NCI-H2081 treated with DMSO at 0.1 percent for 48 hours (cell line): ENCODE data around the gene BEST2.
"Not testable (repeated sequence)": the region's sequence is repeated elsewhere in the genome, so short reads cannot be mapped to it uniquely, and the experiment has no call there.

Experiments
- DNase-seq: peaks from one replicate; lab custom pipeline; 2025; lab: John Stamatoyannopoulos, UW

BEST2 gene

DNA sequence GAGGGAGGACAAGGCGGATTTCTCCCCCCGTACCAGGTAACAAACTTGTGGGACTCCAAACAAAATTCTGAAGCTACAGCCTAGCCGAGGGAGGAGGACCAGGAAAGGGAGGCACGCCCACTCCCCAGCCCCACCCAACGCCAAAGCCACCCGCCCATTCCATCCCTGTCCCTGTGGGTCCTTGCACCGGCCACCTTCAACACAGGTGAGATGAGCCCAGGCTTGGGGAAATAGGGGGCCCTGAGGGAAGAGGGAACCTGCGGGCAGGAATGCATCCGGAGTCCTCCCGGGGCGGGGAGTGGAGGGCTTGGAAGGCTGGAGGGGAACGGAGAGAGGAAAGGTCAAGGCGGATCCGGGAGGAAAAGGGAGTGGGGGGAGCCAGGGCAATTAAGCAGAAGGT is at the start of gene BEST2:
Gene BEST2 (plus strand): TSS at position 157 of the 400 bp plus-strand sequence. CDS start 802 bp downstream, outside the sequence.
- DNase-seq, result no peak

DNA sequence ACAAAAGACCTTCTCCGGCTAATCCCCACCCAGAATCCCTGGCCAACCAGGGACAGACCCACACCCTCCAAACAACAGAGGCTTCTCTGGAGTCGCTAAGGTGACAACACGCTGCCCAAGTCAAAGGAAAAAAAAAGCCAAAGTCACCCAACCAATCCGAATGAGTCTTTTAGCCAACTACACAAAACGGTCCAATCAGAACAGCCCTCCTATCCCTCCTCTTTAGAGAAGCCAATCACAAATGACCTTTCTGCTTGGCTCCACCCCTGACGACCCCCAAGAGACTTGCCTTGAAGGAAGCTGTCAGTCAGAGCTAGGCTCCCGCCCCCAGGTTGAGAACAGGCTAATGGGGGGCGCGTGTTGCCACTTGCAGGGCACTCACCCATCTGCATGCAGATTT is 48.5 kb upstream of the BEST2 start:
- DNase-seq, result no peak

DNA sequence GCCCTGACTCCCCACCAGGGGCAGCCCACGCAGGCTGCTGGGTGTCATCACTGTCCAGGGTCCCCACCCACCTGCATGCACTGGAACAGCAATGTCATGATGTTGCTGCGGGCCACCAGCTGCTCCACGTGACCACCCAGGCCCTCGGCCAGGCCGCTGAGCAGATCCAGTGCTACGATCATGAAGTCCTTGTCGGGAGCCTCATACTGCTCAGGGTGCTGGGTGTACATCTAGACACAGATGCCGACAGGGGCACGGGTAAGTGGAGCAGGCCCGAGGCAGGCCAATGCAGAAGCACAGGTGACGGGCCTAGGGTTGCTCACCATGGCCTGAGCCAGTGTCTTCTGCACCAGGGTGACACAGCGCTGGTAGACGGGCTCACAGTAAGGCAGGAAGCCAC is 46.4 kb upstream of the BEST2 start:
- DNase-seq, result no peak

DNA sequence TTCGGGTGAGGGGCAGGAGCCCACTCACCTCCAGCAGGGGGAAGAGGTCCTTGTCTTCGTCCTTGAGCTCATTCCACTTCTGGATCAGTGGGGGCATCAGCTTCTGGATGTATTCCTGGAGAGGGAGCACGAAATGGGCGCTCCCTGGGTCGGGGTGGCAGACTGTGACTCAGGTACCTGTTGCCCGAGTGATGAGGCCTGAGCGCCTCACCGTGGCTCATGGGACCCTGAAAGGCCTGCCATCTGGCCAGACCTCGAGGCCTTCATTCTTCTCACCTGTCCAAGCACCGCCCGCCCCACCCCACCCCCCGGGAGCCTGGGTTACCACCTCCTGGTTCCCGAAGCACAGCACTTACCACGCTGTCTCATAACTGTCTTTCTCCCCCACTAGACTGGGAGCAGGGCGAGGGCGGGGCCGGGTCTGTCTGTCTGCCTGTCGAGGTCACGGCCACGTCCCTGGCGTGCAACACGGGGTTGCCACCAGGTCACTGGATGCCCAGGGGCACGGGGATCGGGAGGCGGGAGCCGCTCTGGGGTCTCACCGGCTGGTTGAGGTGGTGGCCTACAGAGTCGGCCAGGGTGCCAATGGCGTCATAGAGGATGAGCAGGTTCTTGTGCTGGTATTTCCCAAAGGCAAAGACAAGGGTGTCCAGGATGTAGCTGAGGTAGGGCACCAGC is 45.8 kb upstream of the BEST2 start:
- no peak for DNase-seq

DNA sequence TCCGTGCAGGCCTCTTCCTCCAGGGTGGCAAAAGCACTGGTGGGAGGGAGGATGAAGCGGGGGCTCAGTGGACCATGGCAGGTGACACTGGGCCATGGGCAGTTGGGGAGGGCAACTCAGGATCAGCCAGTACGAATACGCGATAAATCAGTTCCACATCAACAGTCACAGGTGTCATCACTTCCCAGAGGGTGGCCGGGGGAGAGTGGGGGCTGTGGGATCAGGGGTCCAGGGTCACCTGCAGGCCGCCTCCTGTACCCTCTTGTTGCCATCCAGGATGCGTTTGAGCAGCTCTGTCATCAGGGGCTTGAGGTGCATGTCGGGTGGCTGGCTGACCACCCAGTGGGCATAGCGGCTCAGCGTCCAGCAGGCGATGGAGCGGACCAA is 45.3 kb upstream of the BEST2 start:
- DNase-seq, result no peak

DNA sequence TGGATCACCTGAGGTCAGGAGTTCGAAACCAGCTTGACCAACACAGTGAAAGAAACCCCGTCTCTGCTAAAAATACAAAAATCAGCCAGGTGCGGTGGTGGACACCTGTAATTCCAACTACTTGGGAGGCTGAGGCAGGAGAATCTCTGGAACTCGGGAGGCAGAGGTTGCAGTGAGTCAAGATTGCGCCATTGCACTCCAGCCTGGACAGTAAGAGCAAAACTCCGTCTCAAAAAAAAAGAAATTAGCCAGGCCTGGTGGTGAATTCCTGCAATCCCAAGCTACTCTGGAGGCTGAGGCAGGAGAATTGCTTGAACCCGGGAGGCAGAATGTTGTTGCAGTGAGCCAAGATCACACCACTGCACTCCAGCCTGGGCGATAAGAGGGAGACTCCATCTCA is 43.0 kb upstream of the BEST2 start:
- DNase-seq, result no peak

DNA sequence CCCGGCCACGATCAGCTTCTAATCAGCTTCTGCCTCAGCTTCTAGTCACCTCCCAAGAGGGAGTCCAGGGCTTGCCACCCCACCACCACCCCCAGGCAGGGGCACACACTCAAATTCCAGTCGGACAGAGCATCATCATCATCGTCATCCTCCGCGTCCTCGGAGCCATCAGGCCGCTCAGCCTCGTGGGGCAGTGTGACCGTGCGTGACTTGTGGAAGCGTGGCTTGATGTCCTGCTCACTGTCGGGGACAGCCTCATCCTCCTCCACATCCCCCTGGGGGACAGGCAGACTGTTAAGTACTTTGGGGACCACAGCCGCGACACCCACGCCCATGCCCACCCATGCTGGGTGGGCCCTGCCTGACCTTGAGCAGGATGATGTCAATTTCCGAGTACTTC is 40.4 kb upstream of the BEST2 start:
- DNase-seq, result no peak

DNA sequence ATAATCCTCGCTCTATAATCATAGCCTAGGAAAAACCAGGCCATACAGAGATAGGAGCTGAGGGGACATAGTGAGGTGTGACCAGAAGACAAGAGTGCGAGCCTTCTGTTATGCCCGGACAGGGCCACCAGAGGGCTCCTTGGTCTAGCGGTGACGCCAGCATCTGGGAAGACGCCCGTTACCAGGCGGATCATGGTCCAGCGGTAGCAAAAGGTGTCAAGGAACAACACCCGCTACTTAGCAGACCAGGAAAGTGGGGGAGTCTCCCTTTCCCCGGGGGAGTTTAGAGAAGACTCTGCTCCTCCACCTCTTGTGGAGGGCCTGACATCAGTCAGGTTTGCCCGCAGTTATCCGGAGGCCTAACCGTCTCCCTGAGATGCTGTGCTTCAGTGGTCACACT is 39.5 kb upstream of the BEST2 start:
- DNase-seq, result not testable (repeated sequence)

DNA sequence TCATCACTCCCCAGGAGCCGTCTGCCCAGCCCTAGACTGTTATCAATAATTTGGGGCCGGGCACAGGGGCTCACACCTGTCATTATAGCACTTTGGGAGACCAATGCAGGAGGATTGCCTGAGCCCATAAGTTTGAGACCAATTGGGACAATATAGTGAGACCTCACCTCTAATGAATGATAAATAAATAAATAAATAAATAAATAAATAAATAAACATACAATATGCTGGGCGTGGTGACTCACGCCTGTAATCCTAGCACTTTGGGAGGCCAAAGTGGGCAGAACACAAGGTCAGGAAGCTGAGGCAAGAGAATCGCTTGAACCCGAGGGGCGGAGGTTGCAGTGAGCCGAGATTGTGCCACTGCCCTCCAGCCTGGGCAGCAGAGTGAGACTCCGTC is 38.3 kb upstream of the BEST2 start:
- not testable (repeated sequence) for DNase-seq

DNA sequence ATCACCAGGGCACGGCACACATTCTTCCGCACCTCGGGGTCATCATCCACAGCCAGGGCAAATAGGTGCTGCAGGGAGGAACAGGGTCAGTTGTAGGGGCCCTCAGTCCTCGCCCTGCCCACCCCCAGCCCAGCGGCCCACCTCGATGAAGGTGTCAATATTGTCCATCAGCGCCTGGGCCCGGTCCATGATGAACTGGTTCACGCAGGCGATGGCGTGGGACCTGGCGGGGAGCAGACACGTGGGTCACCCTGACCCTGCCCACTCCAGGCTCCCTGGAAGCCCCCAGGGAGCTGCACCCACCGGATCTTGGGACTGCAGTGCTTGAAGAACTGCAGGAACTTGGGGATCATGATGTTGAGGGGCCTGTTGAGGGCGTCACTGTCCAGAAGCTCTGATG is 36.5 kb upstream of the BEST2 start:
- DNase-seq, result no peak

DNA sequence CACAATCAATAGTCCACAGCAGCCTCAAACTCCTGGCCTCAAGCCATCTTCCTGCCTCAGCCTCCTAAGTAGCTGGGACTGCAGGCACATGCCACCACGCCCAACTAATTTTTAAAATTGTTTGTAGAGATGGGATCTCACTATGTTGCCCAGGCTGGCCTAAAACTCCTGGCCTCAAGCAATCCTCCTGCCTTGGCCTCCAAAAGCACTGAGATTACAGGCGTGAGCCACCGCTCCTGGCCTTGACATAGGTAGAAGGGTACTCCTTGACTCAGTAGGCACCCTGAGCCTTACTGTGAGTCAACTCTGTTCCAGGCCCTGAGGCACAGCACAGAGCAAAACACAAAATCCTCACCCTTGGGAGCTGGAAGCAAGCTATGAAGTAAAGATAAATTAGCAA is 35.7 kb upstream of the BEST2 start:
- DNase-seq, result no peak

DNA sequence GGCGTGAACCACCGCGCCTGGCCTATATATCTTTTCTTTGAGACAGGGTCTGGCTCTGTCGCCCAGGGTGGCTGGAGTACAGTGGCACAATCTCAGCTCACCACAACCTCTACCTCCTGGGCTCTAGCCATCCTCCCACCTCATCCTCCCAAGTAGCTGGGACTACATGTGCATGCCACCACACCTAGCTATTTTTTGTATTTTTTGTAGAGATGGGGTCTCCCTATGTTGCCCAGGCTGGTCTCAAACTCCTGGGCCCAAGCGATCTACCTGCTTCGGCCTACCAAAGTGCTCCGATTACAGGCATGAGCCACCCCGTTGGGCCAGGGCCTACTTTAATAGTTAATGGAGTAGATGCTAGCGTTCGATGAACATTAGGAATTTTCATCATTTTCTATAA is 31.3 kb upstream of the BEST2 start:
- no peak for DNase-seq

DNA sequence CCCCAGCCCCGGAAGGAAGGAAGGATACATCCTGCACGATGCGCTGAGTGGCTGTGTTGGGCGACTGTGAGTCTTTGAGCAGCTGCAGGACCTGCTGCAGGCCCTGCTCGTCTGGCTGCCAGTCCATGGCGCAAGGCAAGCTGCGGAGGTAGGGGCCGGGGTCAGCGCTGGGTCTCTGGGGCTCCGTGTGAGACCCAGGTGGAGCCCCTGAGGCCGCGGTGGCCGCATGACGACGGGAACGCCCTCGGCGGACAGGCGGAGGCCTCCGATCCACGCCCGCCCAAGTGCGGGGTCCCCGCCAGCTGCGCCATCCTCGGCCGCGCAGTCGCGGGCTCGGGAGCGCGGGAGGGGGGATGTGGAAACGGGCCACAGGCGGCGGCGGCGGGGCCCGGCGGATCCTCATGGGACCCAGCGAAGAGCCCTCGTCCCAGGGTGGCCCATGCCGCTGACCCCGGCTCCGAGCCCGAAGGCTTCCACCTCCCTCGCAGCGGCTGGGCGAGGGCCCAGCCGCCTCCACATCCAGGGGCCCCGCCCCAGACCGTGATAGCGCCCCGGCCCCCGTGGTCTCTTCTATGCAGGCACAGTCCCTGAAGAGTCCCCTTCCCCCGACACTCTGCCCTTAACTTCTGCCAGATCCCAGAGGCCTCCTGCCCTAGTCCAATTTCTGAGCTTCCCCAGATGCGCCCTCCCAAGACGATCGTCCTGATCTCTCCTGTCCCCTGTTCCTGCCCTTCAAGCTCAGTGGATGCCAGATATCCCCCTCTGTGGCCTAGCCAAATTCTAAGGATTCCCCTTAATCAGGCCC is 30.5 kb upstream of the BEST2 start:
- no peak for DNase-seq

DNA sequence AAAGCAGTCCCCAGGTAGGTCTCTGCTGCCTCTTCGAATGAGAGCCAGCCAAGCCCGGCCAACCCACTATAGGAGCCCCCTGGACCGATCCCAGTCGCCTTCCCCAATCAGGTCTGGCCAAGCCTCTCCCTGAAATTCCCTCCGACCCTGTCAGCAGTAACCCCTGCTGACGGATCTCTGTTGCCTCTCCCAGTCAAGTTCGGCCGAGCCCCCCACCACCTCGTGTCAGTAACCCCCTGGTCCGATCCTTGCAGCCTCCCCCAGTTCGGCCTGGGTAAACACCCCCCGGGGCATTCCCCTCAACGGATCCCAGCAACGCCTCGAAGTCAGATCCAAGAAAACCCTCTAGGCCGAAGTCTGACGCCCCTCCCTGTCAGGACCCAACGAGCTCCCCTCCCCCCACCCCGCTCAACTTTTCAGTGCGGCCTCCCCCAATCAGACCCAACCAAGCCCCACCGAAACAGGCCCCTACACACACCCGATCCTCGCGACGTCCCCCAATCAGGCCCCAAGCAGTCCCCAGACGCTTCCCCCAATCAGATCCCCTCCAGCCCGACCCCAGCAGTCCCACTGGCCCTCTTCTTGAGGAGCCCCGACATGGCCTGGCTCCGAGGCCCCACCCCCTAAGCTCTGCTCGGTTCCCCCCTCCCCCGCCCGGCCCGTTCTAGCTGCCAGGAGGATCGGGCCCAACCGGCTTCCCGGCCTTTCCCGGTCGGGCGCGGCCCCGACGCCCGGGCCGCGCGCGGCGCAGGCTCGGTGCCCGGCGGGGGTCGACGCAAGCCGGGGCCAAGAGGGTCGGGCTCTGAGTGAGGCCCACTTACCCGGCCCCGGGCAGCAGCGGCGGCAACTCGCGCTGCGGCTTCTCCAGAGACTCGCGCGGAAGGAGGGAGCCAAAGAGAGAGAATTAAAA is 29.7 kb upstream of the BEST2 start:
- no peak for DNase-seq

DNA sequence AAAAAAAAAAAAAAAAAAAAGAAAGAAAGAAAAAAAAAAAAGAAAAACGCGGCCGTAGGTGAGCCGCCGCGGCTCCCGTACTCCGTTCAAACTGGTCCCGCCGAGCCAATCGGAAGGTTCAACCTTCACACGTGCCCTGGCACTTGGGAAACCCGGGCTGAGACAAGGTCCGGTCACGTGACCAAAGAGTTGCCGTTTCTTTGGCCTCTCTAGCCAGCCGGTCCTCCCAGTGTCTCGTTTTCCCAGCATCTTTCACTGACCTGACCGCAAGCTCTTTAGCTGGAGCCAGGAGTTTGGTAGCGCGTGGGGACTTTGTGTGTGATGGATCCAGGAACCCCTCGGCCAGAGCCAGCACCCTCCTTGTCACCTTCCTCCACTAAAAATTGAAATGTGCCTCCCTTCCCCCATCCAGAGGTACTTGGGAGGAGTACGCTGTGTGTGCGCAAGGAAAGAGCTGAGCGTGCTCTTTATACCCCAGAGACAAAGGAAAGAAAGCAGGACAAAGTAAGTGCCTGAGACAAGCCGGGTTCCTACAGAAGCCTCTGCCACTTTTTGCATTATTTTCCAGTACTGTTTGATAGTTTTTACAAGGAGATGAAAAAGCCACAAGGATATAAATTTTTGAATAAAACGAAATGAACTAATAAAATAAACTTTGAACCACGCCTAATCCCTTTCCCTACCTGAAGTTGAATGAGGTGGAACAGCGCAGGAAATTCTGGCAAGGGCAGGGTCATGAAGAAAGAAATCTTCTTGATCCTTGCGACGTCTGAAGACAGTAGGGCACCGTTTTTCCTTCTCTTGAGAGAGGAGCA is 28.8 kb upstream of the BEST2 start:
- peak; percentile 93 for DNase-seq

DNA sequence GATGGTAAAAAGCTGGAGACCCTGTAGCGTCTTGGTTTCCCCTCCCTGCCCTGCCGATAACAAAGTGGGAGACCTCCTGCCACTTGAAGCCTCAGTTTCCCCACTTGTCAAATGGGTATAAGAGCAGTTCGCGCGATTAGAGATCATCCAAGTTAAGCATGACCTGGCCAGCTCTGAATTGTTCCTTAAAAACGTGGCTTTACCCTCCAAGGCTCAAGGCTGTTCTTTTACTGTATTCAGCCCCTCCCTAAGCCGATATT is 28.3 kb upstream of the BEST2 start:
- no peak for DNase-seq

DNA sequence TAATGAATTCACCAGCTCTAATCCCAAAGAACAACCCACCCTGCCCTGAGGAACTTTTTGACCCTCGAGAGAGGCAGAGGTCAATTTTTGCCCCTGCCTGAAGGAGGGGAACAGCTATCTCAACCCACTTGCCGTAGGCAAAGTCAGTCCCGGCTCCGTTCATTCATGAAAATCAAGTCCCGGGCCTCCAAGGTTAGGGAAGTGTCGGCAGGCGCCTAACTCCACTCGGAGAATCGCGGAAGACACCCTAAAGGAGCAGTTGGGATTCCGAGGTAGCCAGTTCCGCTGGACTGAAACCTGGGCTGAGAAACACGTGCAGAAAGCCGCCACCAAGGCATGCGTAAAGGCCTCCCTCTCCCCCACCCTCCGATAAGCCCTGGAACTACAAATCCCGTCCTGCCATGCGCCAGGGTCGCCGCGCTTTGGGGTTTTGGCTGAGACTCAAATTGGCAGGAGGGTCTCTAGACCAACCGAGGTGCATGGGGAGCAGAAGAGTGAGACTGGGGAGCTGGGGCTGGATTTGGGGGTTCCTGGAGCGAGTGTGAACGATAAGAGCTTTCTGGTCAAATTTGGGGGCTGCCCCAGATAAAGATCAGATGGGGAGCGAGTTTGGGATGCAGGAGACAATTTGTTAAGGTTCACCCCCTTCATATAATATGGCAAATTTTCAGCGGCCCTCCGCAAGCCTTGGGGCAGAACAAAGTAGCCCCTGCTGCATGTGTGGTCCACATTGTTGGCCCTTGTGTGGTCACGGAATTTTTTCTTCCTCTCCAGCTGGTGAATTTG is 27.8 kb upstream of the BEST2 start, which contains the start of gene TNPO2:
Gene TNPO2 (minus strand): TSS at position 292 of the 786 bp plus-strand sequence. CDS start 2,955 bp downstream, outside the sequence.
- peak; percentile 22 for DNase-seq

DNA sequence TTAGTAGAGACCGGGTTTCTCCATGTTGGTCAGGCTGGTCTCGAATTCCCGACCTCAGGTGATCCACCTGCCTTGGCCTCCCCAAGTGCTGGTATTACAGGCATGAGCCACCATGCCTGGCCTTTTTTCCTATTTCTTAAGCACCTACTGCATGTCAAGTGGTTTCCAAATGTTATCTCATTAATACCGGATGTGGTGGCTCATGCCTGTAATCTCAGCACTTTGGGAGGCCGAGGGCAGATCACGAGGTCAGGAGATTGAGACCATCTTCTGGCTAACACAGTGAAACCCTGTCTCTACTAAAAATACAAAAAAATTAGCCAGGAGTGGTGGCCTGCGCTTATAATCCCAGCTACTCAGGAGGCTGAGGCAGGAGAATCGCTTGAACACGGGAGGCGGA is 26.0 kb upstream of the BEST2 start:
- DNase-seq, result not testable (repeated sequence)

DNA sequence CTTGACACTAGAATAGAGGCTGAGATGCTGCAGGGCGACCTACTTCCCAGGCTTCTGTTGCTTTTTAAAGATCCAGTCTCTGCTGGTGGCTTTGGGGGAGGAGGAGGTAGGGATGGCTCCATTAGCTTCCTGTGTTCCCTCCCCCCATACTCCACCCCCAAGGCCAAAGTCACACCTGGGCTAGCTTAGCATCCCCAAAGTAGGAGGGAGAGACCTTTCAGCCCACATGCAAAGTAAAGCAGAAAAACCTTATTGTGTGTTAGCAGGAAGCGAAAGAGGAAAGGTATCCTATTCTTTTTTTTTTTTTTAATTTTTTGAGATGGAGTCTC is 24.6 kb upstream of the BEST2 start:
- no peak for DNase-seq

DNA sequence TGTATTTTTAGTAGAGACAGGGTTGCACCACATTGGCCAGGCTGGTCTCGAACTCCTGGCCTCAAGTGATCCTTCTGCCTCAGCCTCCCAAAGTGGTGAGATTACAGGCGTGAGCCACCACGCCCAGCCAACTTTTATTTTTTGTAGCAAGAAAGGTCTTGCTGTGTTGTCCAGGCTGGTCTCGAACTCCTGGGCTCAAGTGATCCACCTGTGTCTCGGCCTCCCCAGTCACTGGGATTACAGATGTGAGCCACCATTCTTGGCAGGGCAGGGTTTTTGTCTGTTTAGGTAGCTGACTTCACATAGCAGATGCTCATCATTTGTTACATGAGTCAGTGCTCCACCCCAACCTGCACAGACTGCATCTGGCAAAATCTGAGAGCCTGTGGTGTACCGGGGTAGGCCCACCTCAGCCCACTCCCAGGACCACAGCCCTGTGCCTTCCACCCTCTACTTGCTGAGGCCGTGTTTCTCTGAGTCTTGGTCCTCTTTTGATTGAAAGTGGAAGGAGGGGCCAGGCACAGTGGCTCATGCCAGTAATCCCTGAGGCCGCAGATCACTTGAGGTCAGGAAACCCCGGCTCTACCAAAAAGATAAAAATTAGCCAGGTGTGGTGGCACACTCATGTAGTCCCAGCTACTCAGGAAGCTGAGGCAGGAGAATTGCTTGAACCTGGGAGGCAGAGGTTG is 23.7 kb upstream of the BEST2 start:
- no peak for DNase-seq

DNA sequence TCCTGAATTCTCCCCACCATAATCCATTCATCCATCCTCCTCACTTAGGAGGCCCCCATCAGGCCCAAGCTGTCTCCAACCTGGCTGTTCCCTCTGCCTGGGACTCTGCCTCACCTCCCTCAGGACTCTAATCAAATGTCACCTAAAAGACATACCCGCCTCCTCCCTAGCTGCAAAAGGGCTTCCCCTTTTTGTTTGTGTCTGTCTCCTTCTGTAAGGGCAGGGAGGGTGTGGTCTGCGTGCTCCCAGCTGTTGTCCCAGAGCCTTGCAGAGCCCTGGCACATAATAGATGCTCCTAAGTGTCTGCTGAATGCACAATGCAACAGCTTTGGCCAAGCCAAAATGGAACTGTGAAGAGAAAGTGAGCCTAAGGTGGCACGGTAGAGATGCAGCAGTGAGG is 21.5 kb upstream of the BEST2 start:
- no peak for DNase-seq
